ENCODE results near the gene VWA2. TPM values are rescaled to one million over a fixed set of nuclear protein-coding genes. Genes with fewer than 3 reads are reported as not detected.

The VWA2 gene
- total and polyA plus RNA-seq, 2 of the 4 experiments (the other 2 are of a cell fraction), result not detected

GRCh38 chr10:114259824-114260223 lies 20.8 kb downstream of the VWA2 start:
- TF ChIP-seq CEBPB (IDR thresholded peaks at IDR 0.05; ENCODE audit: low read depth, low read length), result no peak
- no peak for TF ChIP-seq RAD21 (IDR thresholded peaks at IDR 0.05; ENCODE audit: low read length)
- no peak for TF ChIP-seq SMC3 (IDR thresholded peaks at IDR 0.05; ENCODE audit: low read depth, low read length)
- TF ChIP-seq BHLHE40 (IDR thresholded peaks at IDR 0.05; ENCODE audit: low read depth, low read length), result no peak
- no peak for TF ChIP-seq MXI1 (IDR thresholded peaks at IDR 0.05; ENCODE audit: borderline replicate concordance, low read depth, low read length)
- no peak for TF ChIP-seq NFE2L2 (IDR thresholded peaks at IDR 0.05; ENCODE audit: low read depth, low read length)
- no peak for TF ChIP-seq RCOR1 (IDR thresholded peaks at IDR 0.05; ENCODE audit: insufficient replicate concordance, low read length)
- TF ChIP-seq RFX5 (IDR thresholded peaks at IDR 0.05; ENCODE audit: low read depth, low read length), result no peak
- TF ChIP-seq CHD1 (IDR thresholded peaks at IDR 0.05; ENCODE audit: low read depth, low read length), result no peak
- TF ChIP-seq ELK1 (IDR thresholded peaks at IDR 0.05; ENCODE audit: borderline replicate concordance, low read depth, low read length), result no peak
- TF ChIP-seq MAZ (IDR thresholded peaks at IDR 0.05; ENCODE audit: borderline replicate concordance, low read depth, low read length), result no peak
- no peak for TF ChIP-seq USF2 (IDR thresholded peaks at IDR 0.05; ENCODE audit: low read depth, low read length)
- no peak for TF ChIP-seq FOS (IDR thresholded peaks at IDR 0.05; ENCODE audit: low read depth, low read length)
- TF ChIP-seq MAFK (IDR thresholded peaks at IDR 0.05; ENCODE audit: low read depth, low read length), result no peak
- no peak for TF ChIP-seq POLR2A (IDR thresholded peaks at IDR 0.05; ENCODE audit: low read depth, low read length)
- TF ChIP-seq CTCF (conservative IDR thresholded peaks at IDR 0.05; ENCODE audit: low read depth, low read length), result no peak
- ChIA-PET CTCF (no interaction called here), POLR2A (ENCODE audit: unreplicated experiment) (no interaction called here)
- no peak overlapping the region for H3K4me3 ChIP-seq (ENCODE audit: insufficient read depth, low read depth, low read length)
- peaks cover 3% of the 10 kb centered on the region; the same call in 1 of the 2 replicates for H3K27me3 ChIP-seq (ENCODE audit: control insufficient read depth, insufficient read depth, low read length)
- in situ Hi-C loops (cut with MboI; ENCODE audit: low sequenced_read_pairs), result no loop called here
- no peak overlapping the region for H2AK9ac ChIP-seq (replicated peaks; ENCODE audit: low read depth, low read length, poor library complexity)
- H3K18ac ChIP-seq (ENCODE audit: low read depth, low read length), result no peak overlapping the region
- no TSS peak for BruUV-seq (replicated peaks)
- H3K36me3 ChIP-seq (ENCODE audit: control insufficient read depth, insufficient read depth, low read length), result no peaks in the 10 kb centered on the region
- H3K23ac ChIP-seq (ENCODE audit: low read depth, low read length), result no peak overlapping the region
- no peak overlapping the region for H3K14ac ChIP-seq (replicated peaks; ENCODE audit: low read depth, low read length)
- no peak overlapping the region for H3K56ac ChIP-seq (ENCODE audit: extremely low read depth, insufficient read depth, low read length)
- H2BK20ac ChIP-seq (ENCODE audit: low read depth, low read length), result no peak overlapping the region
- no peak overlapping the region for H4K8ac ChIP-seq (ENCODE audit: low read depth in 2 of 2, low read length in 2 of 2)
- DNase-seq (peak; percentile 21), ATAC-seq (ENCODE audit: low read depth) (no peak; the same call in 1 of the 2 replicates)
- no peak overlapping the region for H3K27ac ChIP-seq (ENCODE audit: insufficient read depth, low read length)
- H3K4me1 ChIP-seq (ENCODE audit: control insufficient read depth, insufficient read depth, low read length), result no peaks in the 10 kb centered on the region
- H3K4ac ChIP-seq (ENCODE audit: low read depth, low read length), result peak overlapping the region; percentile 19; the same call in 1 of the 2 replicates
- H3K79me1 ChIP-seq (ENCODE audit: low read depth in 1 of 2, low read length in 2 of 2), result no peaks in the 10 kb centered on the region
- 100% methylated on average over 1 of the region's 10 CpGs; no CpG with 5 or more reads in 1 of the 2 experiments for WGBS, 2 experiments (ENCODE audit: extremely low coverage in 2 of 2, insufficient read length in 1 of 2)
- H3K9ac ChIP-seq (ENCODE audit: low read depth, low read length), result no peak overlapping the region
- no peaks in the 10 kb centered on the region for H4K20me1 ChIP-seq (ENCODE audit: insufficient read depth, low read length)
- H2BK120ac ChIP-seq (ENCODE audit: low read depth, low read length), result no peak overlapping the region
- H2BK5ac ChIP-seq (ENCODE audit: low read depth, low read length, poor library complexity, severe bottlenecking), result no peak overlapping the region
- dilution Hi-C loops (cut with HindIII; ENCODE audit: low sequenced_read_pairs, unreplicated experiment), result no loop called here
- peak overlapping the region; percentile 5 for H2AFZ ChIP-seq (replicated peaks; ENCODE audit: low read length, poor library complexity)
- H2BK15ac ChIP-seq (ENCODE audit: low read depth, low read length), result peak overlapping the region; percentile 66; the same call in 1 of the 3 replicates
- H2AK5ac ChIP-seq (ENCODE audit: low read depth, low read length), result no peak overlapping the region
- no peaks in the 10 kb centered on the region for H3K9me1 ChIP-seq (ENCODE audit: insufficient read depth, low read length)
- intact Hi-C loops (cut with micrococcal nuclease), result loop anchor here (10.0 kb wide), 1 partner anchor 315 kb away; no protein-coding TSS in a partner anchor
- no peak overlapping the region for H4K5ac ChIP-seq (ENCODE audit: low read depth, low read length)
- no peaks in the 10 kb centered on the region for H3K9me3 ChIP-seq (ENCODE audit: control insufficient read depth, insufficient read depth, low read length)
- no peak overlapping the region for H4K91ac ChIP-seq (ENCODE audit: insufficient read depth, low read depth, low read length)
- H3K4me2 ChIP-seq (ENCODE audit: low read depth, low read length), result no peak overlapping the region
